GM06990 (cell line): ENCODE measurements around the gene VIPR2.

Experiments
- DNase-seq: peaks from one replicate; pipeline ENCODE4 v3.0.0-alpha.2; 2011; ENCODE audit not compliant: insufficient read length; ENCODE audit errors: extremely low read depth
- H3K27me3 ChIP-seq: replicated peaks from 2 replicates; pipeline ENCODE4 v1.6.0; 2011; ENCODE audit warnings: low read length; ENCODE audit not compliant: control insufficient read depth, insufficient read depth
- H3K36me3 ChIP-seq: 2 replicates; pipeline ENCODE4 v1.5.1; 2011; ENCODE audit warnings: low read length; ENCODE audit not compliant: control insufficient read depth, insufficient read depth
- H3K4me3 ChIP-seq: replicated peaks from 2 replicates; pipeline ENCODE4 v1.5.1; 2011; ENCODE audit warnings: low read depth, mild to moderate bottlenecking, control low read depth, low read length
- CTCF ChIP-seq: IDR thresholded peaks from 2 replicates; pipeline ENCODE4 v1.5.1; 2011; ENCODE audit warnings: low read length, control low read depth, mild to moderate bottlenecking, inconsistent platforms; ENCODE audit not compliant: insufficient read depth, poor library complexity, severe bottlenecking

Gene VIPR2

GRCh38 chr7:159108941-159109652 lies 35.6 kb downstream of the VIPR2 start:
- no peak for TF ChIP-seq CTCF
- no peaks in the 10 kb centered on the region for H3K27me3 ChIP-seq
- DNase-seq = no peak
- no peak overlapping the region for H3K4me3 ChIP-seq
- no peaks in the 10 kb centered on the region for H3K36me3 ChIP-seq

GRCh38 chr7:159108491-159108890 lies 36.2 kb downstream of the VIPR2 start:
- TF ChIP-seq CTCF = no peak
- DNase-seq = no peak
- Histone ChIP-seq H3K4me3 (no peak overlapping the region), H3K27me3 (no peaks in the 10 kb centered on the region), H3K36me3 (no peaks in the 10 kb centered on the region)

GRCh38 chr7:159107161-159107892 lies 37.3 kb downstream of the VIPR2 start:
- no peaks in the 10 kb centered on the region for H3K36me3 ChIP-seq
- no peak for DNase-seq
- H3K4me3 ChIP-seq = no peak overlapping the region
- no peak for TF ChIP-seq CTCF
- H3K27me3 ChIP-seq = no peaks in the 10 kb centered on the region

GRCh38 chr7:159105832-159106811 lies 38.5 kb downstream of the VIPR2 start:
- DNase-seq = no peak
- no peaks in the 10 kb centered on the region for H3K27me3 ChIP-seq
- no peaks in the 10 kb centered on the region for H3K36me3 ChIP-seq
- TF ChIP-seq CTCF = no peak
- H3K4me3 ChIP-seq = no peak overlapping the region

GRCh38 chr7:159105066-159105780 lies 39.4 kb downstream of the VIPR2 start:
- DNase-seq = no peak
- Histone ChIP-seq H3K36me3 (no peaks in the 10 kb centered on the region), H3K4me3 (no peak overlapping the region), H3K27me3 (no peaks in the 10 kb centered on the region)
- no peak for TF ChIP-seq CTCF
